ENCODE results near the gene SGPP2. TPM values are rescaled to one million over a fixed set of nuclear protein-coding genes. Genes with fewer than 3 reads are reported as not detected.

SGPP2 gene
- total RNA-seq, 2 experiments from 2014 or later = not detected

DNA sequence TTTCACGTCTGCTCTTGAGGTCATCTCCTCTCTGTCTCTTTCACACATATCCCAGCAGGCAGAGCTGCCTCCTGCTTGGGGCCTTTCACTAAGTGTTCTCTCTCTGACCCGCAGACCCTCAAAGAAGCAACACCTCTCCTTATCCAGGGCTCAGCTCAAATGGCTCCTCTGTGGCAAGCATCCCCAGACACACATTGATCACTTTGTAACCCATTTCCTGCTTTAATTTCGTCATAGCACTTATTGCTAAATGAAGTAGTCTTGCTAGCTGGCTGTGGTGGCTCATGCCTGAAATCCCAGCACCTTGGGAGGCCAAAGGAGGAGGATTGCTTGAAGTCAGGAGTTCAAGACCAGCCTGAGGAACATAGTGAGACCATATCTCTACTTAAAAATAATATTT lies 41.4 kb downstream of the SGPP2 start:
- intact Hi-C loops (cut with micrococcal nuclease; ENCODE audit: unreplicated experiment) = no loop called here
- no peaks in the 10 kb centered on the region for H3K9me2 ChIP-seq (ENCODE audit: insufficient read depth, low read length)
- no TSS peak for BruUV-seq (replicated peaks)
- POLR2A ChIA-PET = no interaction called here
- H3K4me1 ChIP-seq (ENCODE audit: insufficient read depth, low read length, poor library complexity, severe bottlenecking) = no peaks in the 10 kb centered on the region
- no peak overlapping the region for H3K27ac ChIP-seq (ENCODE audit: low read depth, low read length, poor library complexity, severe bottlenecking)
- TF ChIP-seq EZH2phosphoT487 (IDR thresholded peaks at IDR 0.05; ENCODE audit: borderline replicate concordance, low read depth, low read length) = no peak
- TF ChIP-seq, protein P1, sequence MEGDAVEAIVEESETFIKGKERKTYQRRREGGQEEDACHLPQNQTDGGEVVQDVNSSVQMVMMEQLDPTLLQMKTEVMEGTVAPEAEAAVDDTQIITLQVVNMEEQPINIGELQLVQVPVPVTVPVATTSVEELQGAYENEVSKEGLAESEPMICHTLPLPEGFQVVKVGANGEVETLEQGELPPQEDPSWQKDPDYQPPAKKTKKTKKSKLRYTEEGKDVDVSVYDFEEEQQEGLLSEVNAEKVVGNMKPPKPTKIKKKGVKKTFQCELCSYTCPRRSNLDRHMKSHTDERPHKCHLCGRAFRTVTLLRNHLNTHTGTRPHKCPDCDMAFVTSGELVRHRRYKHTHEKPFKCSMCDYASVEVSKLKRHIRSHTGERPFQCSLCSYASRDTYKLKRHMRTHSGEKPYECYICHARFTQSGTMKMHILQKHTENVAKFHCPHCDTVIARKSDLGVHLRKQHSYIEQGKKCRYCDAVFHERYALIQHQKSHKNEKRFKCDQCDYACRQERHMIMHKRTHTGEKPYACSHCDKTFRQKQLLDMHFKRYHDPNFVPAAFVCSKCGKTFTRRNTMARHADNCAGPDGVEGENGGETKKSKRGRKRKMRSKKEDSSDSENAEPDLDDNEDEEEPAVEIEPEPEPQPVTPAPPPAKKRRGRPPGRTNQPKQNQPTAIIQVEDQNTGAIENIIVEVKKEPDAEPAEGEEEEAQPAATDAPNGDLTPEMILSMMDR (conservative IDR thresholded peaks at IDR 0.05; ENCODE audit: low read length) = no peak
- no peaks in the 10 kb centered on the region for H4K20me1 ChIP-seq (ENCODE audit: insufficient read depth, low read length)
- DNase-seq (ENCODE audit: low spot score) = no peak
- H3K4me2 ChIP-seq (ENCODE audit: low read length) = no peak overlapping the region
- no peaks in the 10 kb centered on the region for H3K36me3 ChIP-seq (ENCODE audit: insufficient read depth, low read length)
- CTCF ChIA-PET (ENCODE audit: unreplicated experiment) = no interaction called here
- no peak overlapping the region for H3K4me3 ChIP-seq (ENCODE audit: low read depth, low read length, poor library complexity, severe bottlenecking)
- no peaks in the 10 kb centered on the region for H3K9me3 ChIP-seq (ENCODE audit: low read length)
- H2AFZ ChIP-seq (ENCODE audit: low read length) = no peak overlapping the region
- H3K79me2 ChIP-seq (ENCODE audit: insufficient read depth, low read depth, low read length) = no peaks in the 10 kb centered on the region

DNA sequence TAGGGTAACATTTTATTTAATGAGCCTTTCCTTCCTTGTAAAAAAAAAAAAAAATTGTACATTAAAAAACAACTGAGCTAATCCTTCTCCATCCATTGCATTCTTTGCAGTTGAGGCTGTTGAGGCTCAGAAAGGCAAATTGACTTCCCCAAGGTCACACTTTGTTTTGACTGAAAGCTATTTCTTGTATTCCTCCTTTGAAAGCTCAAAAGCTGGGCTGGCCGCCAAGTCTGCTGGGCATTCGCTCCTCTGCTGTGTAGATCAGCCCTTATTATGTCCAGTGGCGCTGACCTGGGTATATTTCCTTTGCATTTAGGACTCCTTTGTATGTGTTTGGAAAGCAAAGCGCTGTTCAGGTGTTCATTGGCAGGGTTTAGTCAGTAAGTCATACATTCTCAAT lies 44.0 kb downstream of the SGPP2 start:
- H3K79me2 ChIP-seq (ENCODE audit: insufficient read depth, low read depth, low read length) = no peaks in the 10 kb centered on the region
- H3K27ac ChIP-seq (ENCODE audit: low read depth, low read length, poor library complexity, severe bottlenecking) = no peak overlapping the region
- POLR2A ChIA-PET = interaction anchor here (0.9 kb wide), 1 partner anchor 16 kb away, joined by 3 read pairs; no protein-coding TSS in a partner anchor
- no peak overlapping the region for H2AFZ ChIP-seq (ENCODE audit: low read length)
- H3K4me3 ChIP-seq (ENCODE audit: low read depth, low read length, poor library complexity, severe bottlenecking) = no peak overlapping the region
- no peak overlapping the region for H3K4me2 ChIP-seq (ENCODE audit: low read length)
- no TSS peak for BruUV-seq (replicated peaks)
- no peaks in the 10 kb centered on the region for H3K9me3 ChIP-seq (ENCODE audit: low read length)
- H4K20me1 ChIP-seq (ENCODE audit: insufficient read depth, low read length) = no peaks in the 10 kb centered on the region
- H3K9me2 ChIP-seq (ENCODE audit: insufficient read depth, low read length) = no peaks in the 10 kb centered on the region
- CTCF ChIA-PET (ENCODE audit: unreplicated experiment) = no interaction called here
- no peak for DNase-seq (ENCODE audit: low spot score)
- no peaks in the 10 kb centered on the region for H3K4me1 ChIP-seq (ENCODE audit: insufficient read depth, low read length, poor library complexity, severe bottlenecking)
- TF ChIP-seq, protein P1 (conservative IDR thresholded peaks at IDR 0.05; ENCODE audit: low read length) = no peak
- TF ChIP-seq EZH2phosphoT487 (IDR thresholded peaks at IDR 0.05; ENCODE audit: borderline replicate concordance, low read depth, low read length) = no peak
- H3K36me3 ChIP-seq (ENCODE audit: insufficient read depth, low read length) = no peaks in the 10 kb centered on the region
- intact Hi-C loops (cut with micrococcal nuclease; ENCODE audit: unreplicated experiment) = no loop called here

DNA sequence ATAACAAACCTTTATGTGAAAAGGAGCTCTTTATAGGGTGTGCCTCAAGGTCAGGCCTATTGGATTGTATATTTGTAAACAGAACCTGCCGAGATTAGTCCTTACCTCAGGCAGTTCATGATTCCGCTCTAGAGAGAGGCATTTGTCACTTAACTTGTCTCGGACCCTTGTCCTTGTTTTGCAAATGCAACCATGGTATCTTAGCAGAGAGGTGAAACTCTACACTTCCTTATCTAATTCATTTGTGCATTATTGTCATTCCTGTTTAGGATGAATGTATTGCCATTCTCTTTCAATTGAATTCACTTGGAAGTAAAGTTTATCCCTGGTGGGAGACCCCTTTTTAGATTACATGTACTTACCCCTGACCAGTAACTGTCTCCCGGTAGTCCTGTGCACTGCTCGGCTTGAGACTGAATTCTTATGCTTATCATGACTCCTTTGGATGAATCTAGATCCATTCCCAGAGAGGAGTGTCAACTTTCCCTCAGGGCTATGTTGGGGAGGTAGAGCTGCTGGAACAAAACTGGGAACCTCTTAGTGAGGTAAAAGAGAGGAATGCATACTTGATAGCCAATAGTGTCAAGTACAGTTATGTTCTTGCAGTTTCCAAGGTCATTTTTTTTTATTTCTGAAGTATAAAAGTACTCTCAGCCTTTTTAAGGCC lies 46.6 kb downstream of the SGPP2 start:
- Histone ChIP-seq H3K4me3 (ENCODE audit: low read depth, low read length, poor library complexity, severe bottlenecking) (no peak overlapping the region), H2AFZ (ENCODE audit: low read length) (no peak overlapping the region), H4K20me1 (ENCODE audit: insufficient read depth, low read length) (no peaks in the 10 kb centered on the region), H3K4me2 (ENCODE audit: low read length) (no peak overlapping the region), H3K4me1 (ENCODE audit: insufficient read depth, low read length, poor library complexity, severe bottlenecking) (no peaks in the 10 kb centered on the region), H3K9me3 (ENCODE audit: low read length) (no peaks in the 10 kb centered on the region), H3K9me2 (ENCODE audit: insufficient read depth, low read length) (no peaks in the 10 kb centered on the region), H3K79me2 (ENCODE audit: insufficient read depth, low read depth, low read length) (no peaks in the 10 kb centered on the region), H3K36me3 (ENCODE audit: insufficient read depth, low read length) (no peaks in the 10 kb centered on the region), H3K27ac (ENCODE audit: low read depth, low read length, poor library complexity, severe bottlenecking) (no peak overlapping the region)
- intact Hi-C loops (cut with micrococcal nuclease; ENCODE audit: unreplicated experiment) = no loop called here
- ChIA-PET POLR2A (interaction anchor here (0.7 kb wide), 1 partner anchor 398 kb away, joined by 3 read pairs; no protein-coding TSS in a partner anchor), CTCF (ENCODE audit: unreplicated experiment) (no interaction called here)
- DNase-seq (ENCODE audit: low spot score) = no peak
- no TSS peak for BruUV-seq (replicated peaks)
- no peak for TF ChIP-seq EZH2phosphoT487 (IDR thresholded peaks at IDR 0.05; ENCODE audit: borderline replicate concordance, low read depth, low read length)
- TF ChIP-seq, protein P1 (conservative IDR thresholded peaks at IDR 0.05; ENCODE audit: low read length) = no peak
